NCI-H2029 (cell line): ENCODE measurements around the gene PPP1CB.

Experiments
- DNase-seq: peaks from one replicate; lab custom pipeline; 2025; lab: John Stamatoyannopoulos, UW

Gene PPP1CB

GRCh38 chr2:28745225-28745624 lies 6.4 kb upstream of the PPP1CB start:
- no peak for DNase-seq

- DNase-seq: no peak
Measured at GRCh38 chr2:28745876-28746275, 5.8 kb upstream of the PPP1CB start.

GRCh38 chr2:28746429-28747111 lies 5.1 kb upstream of the PPP1CB start:
- DNase-seq: no peak

- DNase-seq: peak; percentile 67
Measured at GRCh38 chr2:28747714-28748113, 3.9 kb upstream of the PPP1CB start.

- no peak for DNase-seq
Measured at GRCh38 chr2:28748176-28748575, 3.5 kb upstream of the PPP1CB start.

GRCh38 chr2:28748941-28749340 lies 2.7 kb upstream of the PPP1CB start:
- no peak for DNase-seq

- DNase-seq: no peak
Measured at GRCh38 chr2:28749526-28749925, 2.1 kb upstream of the PPP1CB start.

- no peak for DNase-seq
Measured at GRCh38 chr2:28750316-28751251, 1.0 kb upstream of the PPP1CB start.

GRCh38 chr2:28751956-28752630 lies 463 bp downstream of the PPP1CB start:
- DNase-seq: no peak

- DNase-seq: no peak
Measured at GRCh38 chr2:28752631-28753376, 1.2 kb downstream of the PPP1CB start.

- no peak for DNase-seq
Measured at GRCh38 chr2:28754321-28754720, 2.7 kb downstream of the PPP1CB start.

GRCh38 chr2:28755421-28755820 lies 3.8 kb downstream of the PPP1CB start:
- no peak for DNase-seq

GRCh38 chr2:28758459-28758858 lies 6.8 kb downstream of the PPP1CB start:
- DNase-seq: peak; percentile 4

GRCh38 chr2:28761420-28761819 lies 9.8 kb downstream of the PPP1CB start:
- no peak for DNase-seq

GRCh38 chr2:28764909-28765711 lies 13.5 kb downstream of the PPP1CB start:
- DNase-seq: no peak

- DNase-seq: no peak
Measured at GRCh38 chr2:28766070-28766469, 14.4 kb downstream of the PPP1CB start.

GRCh38 chr2:28767337-28767736 lies 15.7 kb downstream of the PPP1CB start:
- no peak for DNase-seq

- no peak for DNase-seq
Measured at GRCh38 chr2:28768422-28768821, 16.8 kb downstream of the PPP1CB start.

- no peak for DNase-seq
Measured at GRCh38 chr2:28768952-28769351, 17.3 kb downstream of the PPP1CB start.

GRCh38 chr2:28772351-28772750 lies 20.7 kb downstream of the PPP1CB start:
- no peak for DNase-seq

- no peak for DNase-seq
Measured at GRCh38 chr2:28776471-28776870, 24.8 kb downstream of the PPP1CB start.
